HCT116 (cell line): ENCODE results near the gene FMO5. TPM values are rescaled to one million over a fixed set of nuclear protein-coding genes. Genes with fewer than 3 reads are reported as not detected.

ENCODE experiments used
- ATAC-seq: fragments of 200-7000 bp; cut with Tn5 transposase; 2 replicates; pipeline ENCODE4 v1.9.1; 2020; ENCODE audit warnings: mild to moderate bottlenecking, moderate library complexity
- BruUV-seq: library from RNA; stranded (reverse); fragments of 400-500 nt; replicated peaks from 2 replicates; lab custom pipeline; 2021; lab: Mats Ljungman, UMichigan
- CTCF ChIA-PET: fragments of 300-600 bp; sonication (Branson Sonifier 250); formaldehyde crosslinking; loops from one replicate; lab custom pipeline; 2021; ENCODE audit warnings: antibody characterized with exemption; lab: Charles Lee
- POLR2A ChIA-PET: fragments of 300-600, 350-600 bp; sonication (Branson Sonifier 250); formaldehyde crosslinking; loops from one replicate; lab custom pipeline; 2021; ENCODE audit warnings: antibody characterized with exemption; lab: Charles Lee
- RAD21 ChIA-PET, 2 experiments: fragments of 300-600 bp; sonication (Branson Sonifier 250); formaldehyde crosslinking; loops; one replicate each; lab custom pipeline; 2023; ENCODE audit warnings: low total read pairs in 2 of 2; ENCODE audit not compliant: uncharacterized antibody in 2 of 2, unreplicated experiment in 2 of 2, low non-redundant PET in 1 of 2; lab: Charles Lee
- DNase-seq: peaks from one replicate; pipeline ENCODE4 v3.0.0-alpha.2; 2010; ENCODE audit warnings: low read depth, low spot score
- H2AFZ ChIP-seq: fragments of 200-600 bp; shearing (Covaris generic), sonication (generic); 2 replicates; pipeline ENCODE4 v1.6.1; 2017; ENCODE audit warnings: low read depth, mixed run types, mixed read lengths, antibody characterized with exemption, low read length; ENCODE audit not compliant: poor library complexity, severe bottlenecking
- H3K27ac ChIP-seq: 2 replicates; pipeline ENCODE4 v1.5.1; 2012; ENCODE audit warnings: low read depth, low read length
- H3K27me3 ChIP-seq: fragments of 200-600 bp; sonication (generic); 2 replicates; pipeline ENCODE4 v1.6.1; 2016; ENCODE audit warnings: mixed run types, low read length, mixed read lengths; ENCODE audit not compliant: insufficient read depth
- H3K36me3 ChIP-seq, 2 experiments: fragments of 200-500 bp in 1 of 2; fragments of 200-600 bp in 1 of 2; sonication (Bioruptor generic) in 1 of 2; sonication (generic) in 1 of 2; 2 replicates each; pipeline versions ENCODE4 v1.5.1 to v1.6.1; 2014 to 2016; ENCODE audit warnings: low read length in 2 of 2, inconsistent platforms in 1 of 2, mixed read lengths in 1 of 2, mixed run types in 1 of 2; ENCODE audit not compliant: insufficient read depth in 2 of 2, control insufficient read depth in 1 of 2
- H3K4me1 ChIP-seq, 2 experiments: fragments of 200-600 bp in 1 of 2; sonication (generic) in 1 of 2; 2 replicates each; pipeline versions ENCODE4 v1.5.1 to v1.6.1; 2012 to 2017; ENCODE audit warnings: low read length in 2 of 2, inconsistent platforms in 1 of 2, mild to moderate bottlenecking in 1 of 2, mixed read lengths in 1 of 2, mixed run types in 1 of 2, moderate library complexity in 1 of 2; ENCODE audit not compliant: insufficient read depth in 2 of 2, control insufficient read depth in 1 of 2
- H3K4me2 ChIP-seq: fragments of 200-600 bp; sonication (generic); 2 replicates; pipeline ENCODE4 v1.6.1; 2017; ENCODE audit warnings: mixed run types, low read length, mixed read lengths
- H3K4me3 ChIP-seq, 2 experiments: fragments of 200-600 bp in 1 of 2; sonication (generic) in 1 of 2; replicated peaks in 1 of 2; 2 replicates each; pipeline ENCODE4 v1.5.1; 2011 to 2016; ENCODE audit warnings: low read length in 2 of 2, control low read depth in 1 of 2, low read depth in 1 of 2, mild to moderate bottlenecking in 1 of 2, mixed read lengths in 1 of 2, mixed run types in 1 of 2
- H3K79me2 ChIP-seq: fragments of 200-600 bp; sonication (generic); 2 replicates; pipeline ENCODE4 v1.6.1; 2017; ENCODE audit warnings: mild to moderate bottlenecking, mixed run types, low read length, moderate library complexity, mixed read lengths; ENCODE audit not compliant: insufficient read depth
- H3K9ac ChIP-seq: fragments of 200-600 bp; sonication (generic); 2 replicates; pipeline ENCODE4 v1.6.1; 2016; ENCODE audit warnings: low read length, mixed read lengths
- H3K9me2 ChIP-seq: fragments of 200-600 bp; sonication (generic), shearing (Covaris generic); 2 replicates; pipeline ENCODE4 v1.6.1; 2017; ENCODE audit warnings: mixed run types, mild to moderate bottlenecking, moderate library complexity; ENCODE audit not compliant: insufficient read depth
- H3K9me3 ChIP-seq, 2 experiments: fragments of 200-500 bp in 1 of 2; fragments of 200-600 bp in 1 of 2; sonication (Bioruptor generic) in 1 of 2; sonication (generic) in 1 of 2; 2 replicates each; pipeline ENCODE4 v1.6.1; 2014 to 2017; ENCODE audit warnings: low read length in 2 of 2, mixed read lengths in 2 of 2, inconsistent platforms in 1 of 2, low read depth in 1 of 2, mild to moderate bottlenecking in 1 of 2, mixed run types in 1 of 2, moderate library complexity in 1 of 2; ENCODE audit not compliant: control insufficient read depth in 1 of 2, insufficient read depth in 1 of 2
- H4K20me1 ChIP-seq: fragments of 200-600 bp; sonication (generic), shearing (Covaris generic); 2 replicates; pipeline ENCODE4 v1.6.1; 2017; ENCODE audit warnings: mixed run types, mild to moderate bottlenecking, moderate library complexity; ENCODE audit not compliant: insufficient read depth
- EGR1 ChIP-seq: IDR thresholded peaks from 2 replicates; pipeline ENCODE4 v1.6.1; 2012; ENCODE audit warnings: low read depth
- ELF1 ChIP-seq: IDR thresholded peaks from 2 replicates; pipeline ENCODE4 v1.6.1; 2012; ENCODE audit warnings: low read depth, borderline replicate concordance
- EZH2 ChIP-seq: fragments of 200-600 bp; sonication (generic); IDR thresholded peaks from 2 replicates; pipeline ENCODE4 v1.6.1; 2017; ENCODE audit warnings: antibody characterized with exemption, mixed run types
- EZH2phosphoT487 ChIP-seq: fragments of 200-600 bp; IDR thresholded peaks from 2 replicates; pipeline ENCODE4 v1.6.1; 2018; ENCODE audit warnings: antibody characterized with exemption, borderline replicate concordance
- JUND ChIP-seq: IDR thresholded peaks from 2 replicates; pipeline ENCODE4 v1.6.1; 2012
- POLR2A ChIP-seq: IDR thresholded peaks from 2 replicates; pipeline ENCODE4 v1.7.0; 2011; ENCODE audit warnings: borderline replicate concordance; ENCODE audit not compliant: insufficient read depth, insufficient read length; ENCODE audit errors: extremely low read depth
- RAD21 ChIP-seq: IDR thresholded peaks from 2 replicates; pipeline ENCODE4 v1.6.1; 2012; ENCODE audit warnings: low read depth, mild to moderate bottlenecking
- SIN3A ChIP-seq: IDR thresholded peaks from 2 replicates; pipeline ENCODE4 v1.6.1; 2012; ENCODE audit warnings: low read depth
- SP1 ChIP-seq: IDR thresholded peaks from 2 replicates; pipeline ENCODE4 v1.6.1; 2012; ENCODE audit warnings: low read depth
- YY1 ChIP-seq: IDR thresholded peaks from 2 replicates; pipeline ENCODE4 v1.6.1; 2011; ENCODE audit warnings: low read length, low read depth, moderate library complexity, mild to moderate bottlenecking; ENCODE audit not compliant: insufficient replicate concordance; ENCODE audit errors: extremely low read depth
- ZFX ChIP-seq: fragments of 450-650 bp; IDR thresholded peaks from 2 replicates; pipeline ENCODE4 v1.6.1; 2017
- ZNF274 ChIP-seq: fragments of 200-500 bp; sonication (Bioruptor generic); IDR thresholded peaks from 2 replicates; pipeline ENCODE4 v1.6.1; 2014; ENCODE audit warnings: mild to moderate bottlenecking, low read depth, low read length, inconsistent platforms
- intact Hi-C: fragments of 100-400 bp; cut with micrococcal nuclease; formaldehyde crosslinking; loops from 2 replicates; pipeline ENCODE4 v1.10.0; 2022
- total RNA-seq: library from RNA; stranded (reverse); gene quantifications from one replicate; pipeline ENCODE4 v1.2.1, GENCODE V29; 2021; ENCODE audit not compliant: unreplicated experiment
- TF ChIP-seq, protein P1 (sequence below): IDR thresholded peaks from 2 replicates; pipeline ENCODE4 v1.6.1; 2012
- TF ChIP-seq, protein P2 (sequence below): IDR thresholded peaks from 2 replicates; pipeline ENCODE4 v1.6.1; 2011; ENCODE audit warnings: mild to moderate bottlenecking, low read length, moderate library complexity; ENCODE audit not compliant: insufficient replicate concordance; ENCODE audit errors: extremely low read depth
- TF ChIP-seq, protein P3 (sequence below): IDR thresholded peaks from 2 replicates; pipeline ENCODE4 v1.6.1; 2012

Gene FMO5
- total RNA-seq, 1 experiment from 2014 or later = 0.27 TPM

DNA sequence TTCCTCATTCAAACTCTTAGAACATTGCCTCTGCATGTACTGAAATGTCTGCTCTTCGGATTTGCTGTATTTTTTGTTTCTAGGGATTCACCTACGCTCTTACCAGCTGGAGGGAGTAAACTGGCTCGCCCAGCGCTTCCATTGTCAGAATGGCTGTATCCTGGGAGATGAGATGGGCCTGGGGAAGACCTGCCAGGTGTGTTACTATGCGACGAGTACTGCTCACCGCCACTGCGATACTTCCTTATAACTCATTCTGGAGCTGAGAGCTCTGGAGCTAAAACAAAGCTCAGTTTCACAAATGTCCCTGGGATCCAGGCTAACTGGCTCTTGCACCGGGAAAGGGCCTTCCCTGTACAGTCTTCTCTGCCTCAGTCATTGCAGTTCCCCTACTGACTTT lies 27.4 kb upstream of the FMO5 start:
- no peaks in the 10 kb centered on the region for H3K27me3 ChIP-seq
- no peak overlapping the region for H3K27ac ChIP-seq
- H3K9me3 ChIP-seq = no peaks in the 10 kb centered on the region
- TF ChIP-seq, protein P1, sequence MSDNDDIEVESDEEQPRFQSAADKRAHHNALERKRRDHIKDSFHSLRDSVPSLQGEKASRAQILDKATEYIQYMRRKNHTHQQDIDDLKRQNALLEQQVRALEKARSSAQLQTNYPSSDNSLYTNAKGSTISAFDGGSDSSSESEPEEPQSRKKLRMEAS = no peak
- TF ChIP-seq, protein P2, sequence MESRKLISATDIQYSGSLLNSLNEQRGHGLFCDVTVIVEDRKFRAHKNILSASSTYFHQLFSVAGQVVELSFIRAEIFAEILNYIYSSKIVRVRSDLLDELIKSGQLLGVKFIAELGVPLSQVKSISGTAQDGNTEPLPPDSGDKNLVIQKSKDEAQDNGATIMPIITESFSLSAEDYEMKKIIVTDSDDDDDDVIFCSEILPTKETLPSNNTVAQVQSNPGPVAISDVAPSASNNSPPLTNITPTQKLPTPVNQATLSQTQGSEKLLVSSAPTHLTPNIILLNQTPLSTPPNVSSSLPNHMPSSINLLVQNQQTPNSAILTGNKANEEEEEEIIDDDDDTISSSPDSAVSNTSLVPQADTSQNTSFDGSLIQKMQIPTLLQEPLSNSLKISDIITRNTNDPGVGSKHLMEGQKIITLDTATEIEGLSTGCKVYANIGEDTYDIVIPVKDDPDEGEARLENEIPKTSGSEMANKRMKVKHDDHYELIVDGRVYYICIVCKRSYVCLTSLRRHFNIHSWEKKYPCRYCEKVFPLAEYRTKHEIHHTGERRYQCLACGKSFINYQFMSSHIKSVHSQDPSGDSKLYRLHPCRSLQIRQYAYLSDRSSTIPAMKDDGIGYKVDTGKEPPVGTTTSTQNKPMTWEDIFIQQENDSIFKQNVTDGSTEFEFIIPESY = no peak
- no peak for TF ChIP-seq SP1
- TF ChIP-seq ZNF274 = no peak
- TF ChIP-seq ZFX = no peak
- TF ChIP-seq RAD21 = no peak
- TF ChIP-seq SIN3A = no peak
- peaks cover 8 to 9% of the 10 kb centered on the region in 2 experiments; a peak in 2 of 4 replicates for H3K36me3 ChIP-seq
- BruUV-seq = no TSS peak
- H3K4me3 ChIP-seq = no peak overlapping the region
- peaks cover 92% of the 10 kb centered on the region for H3K79me2 ChIP-seq
- ChIA-PET POLR2A (no interaction called here), CTCF (interaction anchor here (2.0 kb wide), 1 partner anchor 10 kb away, joined by 7 read pairs; the partner anchor contains the start of gene CHD1L), RAD21 (no interaction called here)
- H2AFZ ChIP-seq = no peak overlapping the region
- no peak overlapping the region for H3K9ac ChIP-seq
- intact Hi-C loops = no loop called here
- DNase-seq (no peak), ATAC-seq (no peak)
- H3K4me2 ChIP-seq = no peak overlapping the region
- H3K9me2 ChIP-seq = no peaks in the 10 kb centered on the region
- H3K4me1 ChIP-seq = peaks cover 0 to under 1% of the 10 kb centered on the region in 2 experiments; a peak in 1 of 4 replicates
- peaks cover 10% of the 10 kb centered on the region; the same call in 1 of the 2 replicates for H4K20me1 ChIP-seq

DNA sequence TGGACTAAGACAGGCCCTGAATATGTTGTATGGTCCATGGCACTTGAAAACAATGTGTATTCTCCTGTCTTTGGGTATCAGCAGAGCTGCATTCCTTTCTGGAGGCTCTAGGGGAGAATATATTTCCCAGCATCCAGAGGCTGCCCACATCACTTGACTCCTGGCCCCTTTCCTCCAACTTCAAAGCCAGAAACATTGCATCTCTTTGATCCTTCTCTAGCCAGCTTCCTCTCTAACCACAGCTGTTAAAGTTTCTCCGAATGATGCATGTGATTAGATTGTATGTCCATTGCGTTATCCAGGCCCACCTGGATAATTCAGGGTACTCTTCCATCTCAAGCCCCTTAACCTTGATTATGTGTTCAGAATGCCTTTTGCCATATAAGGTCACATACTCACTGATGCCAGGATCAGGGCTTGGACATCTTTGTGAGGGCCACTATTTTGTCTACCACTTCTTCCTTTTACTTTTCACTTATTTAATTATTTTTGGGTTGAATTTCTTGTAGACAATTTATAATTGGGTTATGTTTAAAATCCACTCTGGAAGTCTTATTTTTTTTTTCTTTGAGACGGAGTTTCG lies 22.6 kb upstream of the FMO5 start:
- Histone ChIP-seq H3K9me3 (no peaks in the 10 kb centered on the region), H3K27ac (no peak overlapping the region), H3K4me1 (peaks cover 3 to 30% of the 10 kb centered on the region in 2 experiments; a peak in 2 of 4 replicates), H3K4me3 (no peak overlapping the region), H4K20me1 (peaks cover 20% of the 10 kb centered on the region; the same call in 1 of the 2 replicates), H2AFZ (no peak overlapping the region), H3K36me3 (peaks cover 3 to 9% of the 10 kb centered on the region in 2 experiments; a peak in 1 of 4 replicates), H3K9me2 (no peaks in the 10 kb centered on the region), H3K4me2 (peak overlapping the region; percentile 10; the same call in 1 of the 2 replicates), H3K9ac (no peak overlapping the region), H3K27me3 (no peaks in the 10 kb centered on the region), H3K79me2 (peaks cover 98% of the 10 kb centered on the region)
- ChIA-PET RAD21 (no interaction called here), CTCF (no interaction called here), POLR2A (no interaction called here)
- intact Hi-C loops = no loop called here
- DNase-seq (no peak), ATAC-seq (no peak)
- no TSS peak for BruUV-seq
- TF ChIP-seq ELF1 (no peak), RAD21 (no peak), EZH2phosphoT487 (no peak), SP1 (no peak), EGR1 (no peak), SIN3A (no peak), JUND (no peak), EZH2 (no peak), YY1 (no peak), POLR2A (no peak)
- TF ChIP-seq, protein P3, sequence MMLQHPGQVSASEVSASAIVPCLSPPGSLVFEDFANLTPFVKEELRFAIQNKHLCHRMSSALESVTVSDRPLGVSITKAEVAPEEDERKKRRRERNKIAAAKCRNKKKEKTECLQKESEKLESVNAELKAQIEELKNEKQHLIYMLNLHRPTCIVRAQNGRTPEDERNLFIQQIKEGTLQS = no peak
- TF ChIP-seq, protein P1 = no peak
- TF ChIP-seq, protein P2 = no peak
